BE2C (cell line): Measurements from ENCODE around the gene CCT5.

Experiments
- DNase-seq: peaks from one replicate; pipeline ENCODE4 v3.0.0-alpha.2; 2020
- H3K27me3 ChIP-seq: fragments of 250-450 bp; sonication (Bioruptor Pico); 2 replicates; pipeline ENCODE4 v1.5.1; 2020; ENCODE audit warnings: mild to moderate bottlenecking
- H3K36me3 ChIP-seq: fragments of 250-450 bp; sonication (Bioruptor Pico); 2 replicates; pipeline ENCODE4 v1.5.1; 2020; ENCODE audit warnings: mild to moderate bottlenecking
- H3K4me1 ChIP-seq: fragments of 250-450 bp; sonication (Bioruptor Pico); 2 replicates; pipeline ENCODE4 v1.5.1; 2020
- H3K4me3 ChIP-seq: 2 replicates; pipeline ENCODE4 v1.5.1; 2011; ENCODE audit warnings: low read depth, low read length
- H3K9me3 ChIP-seq: fragments of 250-450 bp; sonication (Bioruptor Pico); 2 replicates; pipeline ENCODE4 v1.5.1; 2020
- CTCF ChIP-seq: IDR thresholded peaks from 2 replicates; pipeline ENCODE4 v1.5.1; 2012; ENCODE audit warnings: mild to moderate bottlenecking, low read depth, low read length

CCT5 gene

GRCh38 chr5:10289353-10289752, 39.3 kb downstream of the CCT5 start:
- H3K9me3 ChIP-seq = no peaks in the 10 kb centered on the region
- H3K27me3 ChIP-seq = no peaks in the 10 kb centered on the region
- DNase-seq = peak; percentile 27
- H3K4me3 ChIP-seq = no peak overlapping the region
- no peak for TF ChIP-seq CTCF
- H3K4me1 ChIP-seq = peaks cover 10% of the 10 kb centered on the region
- H3K36me3 ChIP-seq = no peaks in the 10 kb centered on the region

DNA sequence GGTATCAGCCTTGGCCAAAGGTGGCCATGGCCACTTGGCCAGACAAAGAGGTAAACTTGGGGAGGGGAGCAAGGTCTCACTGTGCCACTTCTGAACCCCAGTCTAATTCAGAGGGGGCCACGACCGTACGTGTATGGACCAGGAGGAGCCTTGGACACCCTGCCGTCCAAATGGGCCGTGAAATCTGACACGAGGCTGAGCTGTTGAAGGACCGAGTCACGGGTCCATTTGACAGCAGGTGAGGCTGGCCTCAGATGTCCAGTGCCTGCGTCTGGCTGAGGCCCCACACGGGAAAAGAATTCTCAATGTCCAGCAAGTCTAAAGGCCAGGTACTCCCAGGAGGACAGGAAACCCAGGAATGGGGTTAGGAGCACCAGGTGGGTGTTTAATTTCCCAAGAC, 39.9 kb downstream of the CCT5 start:
- no peak for TF ChIP-seq CTCF

DNA sequence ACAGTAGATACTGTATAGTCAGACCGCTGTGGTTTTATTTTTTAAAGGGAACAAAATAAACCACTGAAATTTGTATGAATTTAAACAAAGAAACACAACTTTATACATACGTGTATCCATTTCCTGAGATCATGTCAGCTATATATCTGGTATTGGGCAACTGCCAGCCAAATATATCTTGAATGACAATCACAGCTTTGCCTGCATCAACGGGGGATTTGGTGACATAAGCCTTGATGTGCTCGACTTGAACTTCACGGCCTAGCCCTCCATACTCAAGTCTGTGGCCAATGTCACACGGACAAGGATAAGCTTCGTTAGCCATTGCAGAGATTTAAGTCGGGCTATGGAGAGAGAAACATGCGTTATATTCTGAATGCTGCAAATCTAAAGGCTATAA, 40.4 kb downstream of the CCT5 start:
- Histone ChIP-seq H3K4me3 (no peak overlapping the region), H3K36me3 (no peaks in the 10 kb centered on the region), H3K27me3 (no peaks in the 10 kb centered on the region), H3K9me3 (no peaks in the 10 kb centered on the region), H3K4me1 (peaks cover 9% of the 10 kb centered on the region)
- DNase-seq = no peak
- no peak for TF ChIP-seq CTCF

More for the DNA sequence above, 39.9 kb downstream of the CCT5 start:
- Histone ChIP-seq H3K4me1 (peaks cover 9% of the 10 kb centered on the region), H3K9me3 (no peaks in the 10 kb centered on the region), H3K4me3 (no peak overlapping the region), H3K36me3 (no peaks in the 10 kb centered on the region), H3K27me3 (no peaks in the 10 kb centered on the region)
- DNase-seq = no peak

GRCh38 chr5:10291692-10292339, 41.7 kb downstream of the CCT5 start:
- Histone ChIP-seq H3K4me3 (no peak overlapping the region), H3K27me3 (no peaks in the 10 kb centered on the region), H3K36me3 (no peaks in the 10 kb centered on the region), H3K9me3 (no peaks in the 10 kb centered on the region), H3K4me1 (peaks cover 9% of the 10 kb centered on the region)
- no peak for DNase-seq
- TF ChIP-seq CTCF = no peak

DNA sequence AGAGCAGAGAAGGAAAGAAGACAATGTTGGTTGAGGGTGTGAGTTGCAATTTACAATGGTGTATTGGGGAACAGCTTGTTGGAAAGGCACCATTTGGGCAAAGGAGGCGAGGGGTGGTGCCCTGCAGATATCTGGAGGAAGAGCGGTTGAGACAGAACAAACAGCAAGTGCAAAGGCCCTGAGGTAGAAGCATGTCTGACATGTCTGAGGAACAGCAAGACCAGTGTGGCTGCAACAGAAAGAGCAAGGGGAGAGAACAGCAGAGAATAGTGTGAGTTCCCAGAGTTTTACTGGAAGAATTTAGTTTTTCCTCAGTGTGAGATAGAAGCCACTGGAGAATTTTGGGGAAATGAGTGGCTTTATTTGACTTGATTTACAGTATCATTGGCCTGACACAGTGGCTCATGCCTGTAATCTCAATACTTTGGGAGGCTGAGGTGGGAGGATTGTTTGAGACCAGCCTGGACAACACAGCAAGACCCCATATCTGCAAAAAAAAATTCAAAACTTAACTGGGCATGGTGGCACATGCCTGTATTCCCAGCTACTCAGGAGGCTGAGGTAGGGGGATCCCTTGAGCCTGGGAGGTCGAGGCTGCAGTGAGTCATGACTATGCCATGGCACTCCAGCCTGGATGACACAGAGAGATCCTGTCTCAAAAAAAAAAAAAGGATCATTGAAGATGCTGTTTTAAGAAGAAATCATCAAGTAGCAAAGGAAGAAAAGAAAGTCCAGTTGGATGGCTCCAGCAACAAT, 44.0 kb downstream of the CCT5 start:
- H3K9me3 ChIP-seq = no peaks in the 10 kb centered on the region
- H3K4me3 ChIP-seq = no peak overlapping the region
- peaks cover 4% of the 10 kb centered on the region for H3K4me1 ChIP-seq
- DNase-seq = no peak
- H3K36me3 ChIP-seq = no peaks in the 10 kb centered on the region
- TF ChIP-seq CTCF = no peak
- H3K27me3 ChIP-seq = no peaks in the 10 kb centered on the region
